GM21381 (cell line): Measurements from ENCODE around the gene CCDC97.
"Not testable (repeated sequence)": the region's sequence is repeated elsewhere in the genome, so short reads cannot be mapped to it uniquely, and the experiment has no call there.

Experiments
- ATAC-seq: cut with Tn5 transposase; IDR thresholded peaks from one replicate; pipeline ENCODE4 v1.9.1; 2021; ENCODE audit warnings: mild to moderate bottlenecking, moderate library complexity; ENCODE audit not compliant: unreplicated experiment

CCDC97 gene

DNA sequence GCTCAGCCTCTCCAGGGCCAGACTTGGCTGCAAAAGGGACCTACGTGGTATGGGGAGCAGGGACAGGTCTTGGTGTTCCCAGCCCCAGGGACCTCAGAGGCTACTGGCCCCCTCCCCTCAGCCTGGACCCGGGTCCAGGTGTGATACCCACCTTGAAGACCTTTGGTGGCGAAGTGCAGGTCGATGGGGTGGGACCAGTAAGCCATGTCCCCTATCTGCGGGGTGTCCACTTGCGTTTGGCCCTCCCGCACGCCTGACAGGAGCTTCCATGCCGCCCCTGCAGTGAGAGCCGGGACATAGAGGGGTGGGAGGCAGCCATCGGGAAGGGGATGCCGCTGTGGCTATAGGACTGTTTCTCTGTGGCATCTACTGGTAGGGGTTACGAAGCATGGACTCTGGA lies 47.8 kb downstream of the CCDC97 start:
- ATAC-seq: no peak

DNA sequence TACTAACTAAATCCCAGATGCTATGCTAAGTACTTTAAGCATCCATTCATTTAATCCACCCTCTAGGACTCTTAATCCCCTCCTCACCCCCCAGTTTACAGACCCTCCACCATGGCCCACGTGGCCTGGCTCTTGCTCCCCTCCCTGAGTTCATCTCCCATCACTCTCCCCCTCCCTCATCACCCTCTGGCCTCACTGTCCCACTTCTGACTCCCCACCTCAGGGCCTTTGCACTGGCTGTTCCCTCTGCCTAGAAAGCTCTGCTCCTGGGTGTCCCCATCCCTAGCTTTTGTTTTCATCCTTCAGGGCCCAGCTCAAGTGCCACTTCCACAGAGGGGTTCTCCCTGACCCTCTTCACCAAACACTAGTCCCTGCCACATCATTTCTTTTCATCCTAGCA lies 49.8 kb downstream of the CCDC97 start:
- ATAC-seq: no peak

DNA sequence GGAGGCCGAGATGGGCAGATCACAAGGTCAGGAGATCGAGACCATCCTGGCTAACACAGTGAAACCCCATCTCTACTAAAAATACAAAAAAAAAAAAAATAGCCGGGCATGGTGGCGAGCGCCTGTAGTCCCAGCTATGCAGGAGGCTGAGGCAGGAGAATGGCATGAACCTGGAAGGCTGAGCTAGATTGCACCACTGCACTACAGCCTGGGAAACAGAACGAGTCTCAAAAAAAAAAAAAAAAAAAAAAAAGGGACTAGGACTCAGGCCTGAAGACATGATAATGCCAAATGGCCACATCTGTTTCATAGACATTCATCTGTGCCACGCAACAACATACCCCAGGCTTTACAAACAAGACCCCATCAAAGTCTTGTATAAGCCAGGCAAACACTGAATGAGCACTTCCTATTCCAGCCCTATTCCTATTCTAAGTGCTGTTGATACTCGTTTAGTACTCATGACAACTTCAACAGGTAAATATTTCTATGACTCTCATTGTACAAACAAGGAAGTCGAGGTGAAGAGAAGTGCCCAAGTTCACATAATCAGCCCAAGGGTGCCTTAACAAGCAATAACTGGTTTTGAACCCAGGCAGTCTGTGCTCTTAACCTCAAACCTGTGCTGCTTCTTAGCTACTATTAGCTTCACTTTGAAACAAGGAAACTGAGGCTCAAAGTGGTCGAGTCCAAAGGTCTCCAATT lies 52.3 kb downstream of the CCDC97 start:
- ATAC-seq: no peak

GRCh38 chr19:41363371-41363752 lies 53.4 kb downstream of the CCDC97 start:
- no peak for ATAC-seq

DNA sequence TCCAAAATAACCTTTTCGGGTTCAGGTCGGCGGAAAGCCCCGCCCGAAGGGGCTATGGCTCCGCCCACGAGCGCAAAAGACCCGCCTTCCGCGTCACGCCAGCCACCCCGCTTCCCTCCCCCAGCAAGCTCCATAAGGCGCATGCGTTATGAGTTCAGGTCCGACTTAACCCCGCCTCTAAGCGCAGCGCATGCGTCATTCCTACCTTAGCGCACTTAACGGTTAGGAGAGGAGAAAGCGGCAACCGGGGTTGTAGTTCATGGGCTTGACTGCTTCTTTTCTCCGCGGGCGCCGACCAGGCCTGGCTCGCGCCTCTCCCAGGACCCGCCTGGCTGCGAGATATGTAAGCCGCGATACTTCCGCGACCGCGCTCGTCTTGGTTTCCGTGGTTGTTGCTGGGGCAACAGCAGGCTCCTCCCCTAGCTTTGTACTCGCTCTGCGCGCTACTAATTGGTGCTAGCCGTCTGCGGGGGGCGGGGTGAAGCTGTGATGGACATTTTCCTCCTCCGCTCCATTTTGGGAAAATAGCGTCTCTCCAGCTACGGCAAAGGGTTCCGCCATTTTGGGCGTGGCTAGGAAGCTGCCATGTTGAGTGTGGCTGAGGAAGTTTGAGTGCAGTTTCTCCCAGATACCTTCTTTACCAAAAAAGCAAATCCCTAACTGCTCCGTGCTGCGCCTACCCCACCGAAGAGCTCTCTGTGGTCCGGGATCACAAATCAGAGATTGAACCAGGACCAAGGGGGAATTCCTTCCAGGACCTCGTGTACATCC lies 54.0 kb downstream of the CCDC97 start, which contains the start of gene B9D2:
Gene B9D2 (minus strand): TSS at position 397 of the 771 bp plus-strand sequence. CDS start 630 bp downstream, outside the sequence.
- peak; percentile 86 for ATAC-seq

GRCh38 chr19:41364524-41365391 lies 54.8 kb downstream of the CCDC97 start:
- ATAC-seq: no peak

GRCh38 chr19:41366089-41366488 lies 56.1 kb downstream of the CCDC97 start:
- ATAC-seq: no peak

GRCh38 chr19:41367848-41368301 lies 57.9 kb downstream of the CCDC97 start:
- ATAC-seq: no peak

DNA sequence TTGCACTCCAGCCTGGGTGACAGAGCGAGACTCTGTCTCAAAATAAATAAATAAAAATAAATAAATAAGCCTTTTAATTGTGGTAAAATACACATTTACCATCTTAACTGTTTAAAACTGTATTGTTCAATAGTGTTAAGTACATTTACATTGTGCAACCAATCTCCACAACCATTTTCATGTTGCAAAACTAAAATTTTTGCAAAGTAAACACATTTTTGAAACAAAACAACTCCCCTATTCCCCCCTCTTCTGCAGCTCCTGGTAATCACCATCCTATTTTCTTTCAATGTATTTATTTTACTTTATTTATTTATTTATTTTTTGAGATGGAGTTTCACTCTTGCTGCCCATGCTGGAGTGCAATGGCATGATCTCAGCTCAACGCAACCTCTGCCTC lies 59.8 kb downstream of the CCDC97 start:
- no peak for ATAC-seq

DNA sequence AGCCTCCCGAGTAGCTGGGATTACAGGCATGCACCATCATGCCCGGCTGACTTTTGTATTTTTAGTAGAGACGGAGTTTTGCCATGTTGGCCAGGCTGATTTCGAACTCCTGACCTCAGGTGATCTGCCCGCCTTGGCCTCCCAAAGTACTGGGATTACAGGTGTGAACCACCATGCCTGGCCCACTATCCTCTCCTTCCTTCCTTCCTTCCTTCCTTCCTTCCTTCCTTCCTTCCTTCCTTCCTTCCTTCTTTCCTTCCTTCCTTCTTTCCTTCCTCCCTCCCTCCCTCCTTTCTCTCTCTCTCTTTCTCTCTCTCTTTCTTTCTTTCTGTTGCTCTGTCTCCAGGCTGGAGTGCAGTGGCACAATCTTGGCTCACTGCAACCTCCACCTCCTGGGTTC lies 61.1 kb downstream of the CCDC97 start:
- not testable (repeated sequence) for ATAC-seq

DNA sequence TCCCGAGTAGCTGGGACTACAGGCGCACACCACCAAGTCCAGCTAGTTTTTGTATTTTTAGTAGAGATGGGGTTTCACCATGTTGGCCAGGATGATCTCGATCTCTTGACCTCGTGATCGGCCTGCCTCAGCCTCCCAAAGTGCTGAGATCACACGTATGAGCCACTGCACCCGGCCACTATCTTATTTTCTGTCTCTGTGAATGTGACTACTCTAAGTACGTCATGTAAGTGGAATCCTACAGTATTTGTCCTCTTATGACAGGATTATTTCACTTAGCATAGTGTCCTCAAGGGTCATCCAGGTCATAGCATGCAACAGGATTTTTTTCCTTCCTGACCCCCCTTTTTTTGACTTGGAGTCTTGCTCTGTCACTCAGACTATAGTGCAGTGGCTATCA lies 61.6 kb downstream of the CCDC97 start:
- ATAC-seq: no peak

DNA sequence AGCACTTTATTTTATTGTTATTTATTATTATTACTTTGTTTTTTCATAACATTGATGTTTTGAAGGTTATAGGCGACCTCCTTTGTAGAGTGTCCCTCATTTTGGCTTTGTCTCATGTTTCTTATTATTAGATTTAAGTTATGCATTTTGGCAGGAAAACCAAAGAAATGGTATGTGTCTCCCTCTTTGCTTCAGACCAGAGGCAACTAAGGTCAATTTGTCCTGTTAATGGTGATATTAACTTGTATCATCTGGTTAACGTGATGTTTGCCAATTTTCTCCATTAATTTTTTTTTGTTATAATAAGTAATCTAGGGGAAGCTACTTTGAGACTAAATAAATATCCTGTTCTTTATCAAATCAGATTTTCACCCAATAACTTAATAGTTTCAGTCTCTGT lies 62.5 kb downstream of the CCDC97 start:
- no peak for ATAC-seq

DNA sequence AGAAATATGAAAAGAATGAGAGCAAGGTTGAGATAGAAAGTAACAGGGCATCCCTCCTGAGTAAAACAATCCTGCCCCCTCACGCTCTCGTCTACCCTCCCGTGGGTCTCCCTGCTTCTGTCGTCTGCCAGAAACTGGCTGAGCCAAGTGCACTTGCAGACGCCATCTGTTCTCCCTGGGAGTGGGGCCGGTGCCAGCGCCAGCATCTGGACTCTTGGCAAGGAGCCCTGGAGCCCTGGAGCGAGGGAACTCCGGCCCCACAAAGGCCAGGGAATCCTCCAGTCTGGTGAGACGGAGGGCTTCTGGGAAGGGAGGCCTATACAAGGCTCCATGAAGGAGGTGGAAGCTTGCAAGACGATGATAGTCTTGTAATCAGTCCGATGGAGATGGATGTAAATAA lies 64.0 kb downstream of the CCDC97 start:
- ATAC-seq: no peak
